ENCODE measurements around the gene NRARP. TPM values are rescaled to one million over a fixed set of nuclear protein-coding genes. Genes with fewer than 3 reads are reported as not detected.
A peak's percentile ranks its signal among the peaks of the same experiment; 100 is the strongest.

NRARP gene
- total and polyA plus RNA-seq, 2 experiments from 2014 or later = 4.0 to 55.1 TPM

GRCh38 chr9:137305798-137306065 is 3.7 kb upstream of the NRARP start (continued):
- TF ChIP-seq STAT1 (IDR thresholded peaks at IDR 0.05; ENCODE audit: unreplicated experiment) = no peak
- TF ChIP-seq ZNF331 (CRISPR knock-in tag; IDR thresholded peaks at IDR 0.05; ENCODE audit: low read depth) = no peak
- no peak for TF ChIP-seq EZH2 (IDR thresholded peaks at IDR 0.05; ENCODE audit: low read depth, unreplicated experiment)
- no peak for TF ChIP-seq REST (IDR thresholded peaks at IDR 0.05; ENCODE audit: unreplicated experiment)
- no peak for TF ChIP-seq NANOG (IDR thresholded peaks at IDR 0.05; ENCODE audit: borderline replicate concordance)
- TF ChIP-seq POLR2AphosphoS5 (IDR thresholded peaks at IDR 0.05; ENCODE audit: low read depth) = no peak
- no peak for TF ChIP-seq JUNB (IDR thresholded peaks at IDR 0.05; ENCODE audit: unreplicated experiment)
- no peak for TF ChIP-seq CREB1 (CRISPR knock-in tag; IDR thresholded peaks at IDR 0.05; ENCODE audit: low read depth)
- TF ChIP-seq ZNF114 (CRISPR knock-in tag; IDR thresholded peaks at IDR 0.05) = no peak
- no peak for TF ChIP-seq EZH2phosphoT487 (IDR thresholded peaks at IDR 0.05; ENCODE audit: unreplicated experiment)

GRCh38 chr9:137305060-137305797 is 3.2 kb upstream of the NRARP start:
- H3K27me3 ChIP-seq (ENCODE audit: insufficient read depth) = peaks cover 13% of the 10 kb centered on the region

More at GRCh38 chr9:137305060-137305797, 3.2 kb upstream of the NRARP start:
- peak overlapping the region; percentile 57; the same call in 1 of the 2 replicates for H3K4me2 ChIP-seq
- H3K4me1 ChIP-seq (ENCODE audit: insufficient read depth) = peaks cover 21% of the 10 kb centered on the region; the same call in 1 of the 2 replicates
- peaks cover 8% of the 10 kb centered on the region for H3F3A ChIP-seq (replicated peaks; ENCODE audit: low read depth)
- Mint-ChIP-seq H3K36me3 (ENCODE audit: low read depth) (no peaks in the 10 kb centered on the region), H3K27ac (no peak overlapping the region), H3K4me3 (no peak overlapping the region), H3K27me3 (ENCODE audit: insufficient read depth, low read depth, poor library complexity) (peaks cover 23% of the 10 kb centered on the region), H3K4me1 (peaks cover 25% of the 10 kb centered on the region), H3K9me3 (no peaks in the 10 kb centered on the region)
- H2AFZ ChIP-seq = 0 out of 2 replicates have a peak overlapping the region, but pooled peaks have one; percentile 59
- no peaks in the 10 kb centered on the region for H3K36me3 ChIP-seq (ENCODE audit: insufficient read depth)
- H3K4me3 ChIP-seq = no peak overlapping the region
- H4K20me1 ChIP-seq (replicated peaks; ENCODE audit: insufficient read depth) = no peaks in the 10 kb centered on the region
- TF ChIP-seq CTCF (conservative IDR thresholded peaks at IDR 0.05; ENCODE audit: low read depth in 2 of 2) (peak in 1 of 2 experiments; percentile 11; a peak in 1 of 4 replicates), ETS1 (IDR thresholded peaks at IDR 0.05) (no peak)
- H3K27ac ChIP-seq (ENCODE audit: low read depth) = no peak overlapping the region
- ATAC-seq = peak; percentile 19
- no peaks in the 10 kb centered on the region for H3K9me2 ChIP-seq (ENCODE audit: insufficient read depth)
- peak; percentile 78 for DNase-seq (ENCODE audit: low spot score)
- H3K79me2 ChIP-seq (replicated peaks; ENCODE audit: insufficient read depth) = peaks cover 3% of the 10 kb centered on the region; the same call in 1 of the 2 replicates
